GM12865 (cell line): Measurements from ENCODE around the gene WBP1.
"Not testable (repeated sequence)": the region's sequence is repeated elsewhere in the genome, so short reads cannot be mapped to it uniquely, and the experiment has no call there.

Source experiments
- DNase-seq: peaks from one replicate; pipeline ENCODE4 v3.0.0; 2010; ENCODE audit warnings: low read depth
- H3K4me3 ChIP-seq: 2 replicates; pipeline ENCODE4 v1.5.1; 2011; ENCODE audit warnings: mild to moderate bottlenecking, low read depth, low read length, control low read depth
- CTCF ChIP-seq: IDR thresholded peaks from 2 replicates; pipeline ENCODE4 v1.5.1; 2011; ENCODE audit warnings: low read length, control low read depth, low read depth, inconsistent platforms; ENCODE audit not compliant: insufficient read depth; ENCODE audit errors: missing control alignments

WBP1 gene

GRCh38 chr2:74417197-74417596, 41.0 kb upstream of the WBP1 start:
- DNase-seq = no peak
- TF ChIP-seq CTCF = no peak

GRCh38 chr2:74417763-74418162, 40.5 kb upstream of the WBP1 start:
- DNase-seq = no peak
- H3K4me3 ChIP-seq = no peak overlapping the region
- TF ChIP-seq CTCF = no peak

More at GRCh38 chr2:74417197-74417596, 41.0 kb upstream of the WBP1 start:
- no peak overlapping the region for H3K4me3 ChIP-seq

- H3K4me3 ChIP-seq = no peak overlapping the region
- no peak for DNase-seq
- no peak for TF ChIP-seq CTCF
Measured at GRCh38 chr2:74418312-74418711, 39.9 kb upstream of the WBP1 start.

- no peak for TF ChIP-seq CTCF
- peak overlapping the region; percentile 63; the same call in 1 of the 2 replicates for H3K4me3 ChIP-seq
- DNase-seq = no peak
Measured at GRCh38 chr2:74419345-74419744, 38.9 kb upstream of the WBP1 start.

GRCh38 chr2:74420006-74420405, 38.2 kb upstream of the WBP1 start:
- H3K4me3 ChIP-seq = peak overlapping the region; percentile 63
- no peak for TF ChIP-seq CTCF
- no peak for DNase-seq

GRCh38 chr2:74420443-74421103, 37.7 kb upstream of the WBP1 start:
- H3K4me3 ChIP-seq = peak overlapping the region; percentile 63
- not testable (repeated sequence) for DNase-seq

GRCh38 chr2:74421221-74421870, 36.9 kb upstream of the WBP1 start, which contains the start of the genes C2orf81 and WDR54:
C2orf81 (minus strand) TSS chr2:74421619; CDS start chr2:74421560, 59 bp downstream.
WDR54 (plus strand) TSS chr2:74421730; CDS start chr2:74422154, 424 bp downstream.
- peak; percentile 98 for DNase-seq
- no peak for TF ChIP-seq CTCF
- peak within 1 kb of the TSS; percentile 63 for H3K4me3 ChIP-seq
